MCF 10A (cell line): ENCODE measurements around the gene KRT80. TPM values are rescaled to one million over a fixed set of nuclear protein-coding genes. Genes with fewer than 3 reads are reported as not detected.

Source experiments
- BruUV-seq: library from RNA; stranded (reverse); fragments of 400-500 nt; replicated peaks from 2 replicates; lab custom pipeline; 2021; lab: Mats Ljungman, UMichigan
- CTCF ChIA-PET: fragments of 300-600 bp; sonication (Branson Sonifier 250); formaldehyde crosslinking; extraction: SDS; loops from one replicate; lab custom pipeline; 2021; ENCODE audit warnings: antibody characterized with exemption, inconsistent platforms; lab: Yijun Ruan, JAX
- POLR2A ChIA-PET: fragments of 300-600, 350-650 bp; sonication (Branson Sonifier 250); formaldehyde crosslinking; extraction: SDS; loops from one replicate; lab custom pipeline; 2020; ENCODE audit warnings: antibody characterized with exemption, inconsistent platforms; lab: Yijun Ruan, JAX
- DNase-seq: peaks from one replicate; pipeline ENCODE4 v3.0.0-alpha.2; 2018; ENCODE audit not compliant: unreplicated experiment
- H3K27ac Mint-ChIP-seq: one replicate; pipeline ENCODE4 v1.8.0; 2022; ENCODE audit warnings: mild to moderate bottlenecking, low read depth, mixed read lengths; ENCODE audit not compliant: unreplicated experiment
- H3K27me3 Mint-ChIP-seq: one replicate; pipeline ENCODE4 v1.8.0; 2022; ENCODE audit warnings: mixed read lengths; ENCODE audit not compliant: insufficient read depth, unreplicated experiment
- H3K36me3 Mint-ChIP-seq: one replicate; pipeline ENCODE4 v1.8.0; 2022; ENCODE audit warnings: mild to moderate bottlenecking, moderate library complexity, mixed read lengths; ENCODE audit not compliant: insufficient read depth, unreplicated experiment
- H3K4me1 Mint-ChIP-seq: one replicate; pipeline ENCODE4 v1.8.0; 2022; ENCODE audit warnings: mixed read lengths; ENCODE audit not compliant: insufficient read depth, unreplicated experiment
- H3K4me3 Mint-ChIP-seq: one replicate; pipeline ENCODE4 v1.8.0; 2022; ENCODE audit warnings: mild to moderate bottlenecking, moderate library complexity, mixed read lengths; ENCODE audit not compliant: unreplicated experiment
- H3K9me3 Mint-ChIP-seq: one replicate; pipeline ENCODE4 v1.8.0; 2022; ENCODE audit warnings: mixed read lengths; ENCODE audit not compliant: unreplicated experiment
- CTCF ChIP-seq: fragments of 200-600 bp; IDR thresholded peaks from one replicate; pipeline ENCODE4 v1.8.0; 2022; ENCODE audit warnings: antibody characterized with exemption, mild to moderate bottlenecking; ENCODE audit not compliant: unreplicated experiment
- intact Hi-C: fragments of 100-400 bp; cut with micrococcal nuclease; formaldehyde crosslinking; loops from 2 replicates; pipeline ENCODE4 v1.14.1; 2022
- total RNA-seq: library from RNA; stranded (reverse); gene quantifications from 2 replicates; pipeline ENCODE4 v1.2.3, GENCODE V29; 2022

The KRT80 gene
- total RNA-seq, 1 experiment from 2014 or later, result 27.4 TPM

GRCh38 chr12:52167526-52167925 is 24.3 kb downstream of the KRT80 start:
- BruUV-seq, result no TSS peak
- TF ChIP-seq CTCF, result no peak
- Mint-ChIP-seq H3K36me3 (peaks cover 4% of the 10 kb centered on the region), H3K9me3 (no peaks in the 10 kb centered on the region), H3K27ac (peak overlapping the region; percentile 39), H3K4me3 (no peak overlapping the region), H3K4me1 (peaks cover 49% of the 10 kb centered on the region), H3K27me3 (no peaks in the 10 kb centered on the region)
- ChIA-PET CTCF (interaction anchor here (1.0 kb wide), 1 partner anchor 11 kb away, joined by 4 read pairs; no protein-coding TSS in a partner anchor), POLR2A (interaction anchor here (0.9 to 1.1 kb wide), 3 partner anchors 8 to 160 kb away, joined by 3 to 6 read pairs (median 3); no protein-coding TSS in a partner anchor)
- no peak for DNase-seq
- intact Hi-C loops, result no loop called here

- CTCF ChIA-PET, result interaction anchor here (0.6 to 1.2 kb wide), 3 partner anchors 10 to 713 kb away, joined by 3 to 5 read pairs (median 4); no protein-coding TSS in a partner anchor
- Mint-ChIP-seq H3K9me3 (no peaks in the 10 kb centered on the region), H3K4me1 (peaks cover 43% of the 10 kb centered on the region), H3K36me3 (peaks cover 4% of the 10 kb centered on the region), H3K4me3 (no peak overlapping the region), H3K27me3 (no peaks in the 10 kb centered on the region), H3K27ac (no peak overlapping the region)
- BruUV-seq, result no TSS peak
- no peak for DNase-seq
- POLR2A ChIA-PET, result interaction anchor here (0.9 to 1.1 kb wide), 3 partner anchors 9 to 161 kb away, joined by 3 to 6 read pairs (median 3); no protein-coding TSS in a partner anchor
- no peak for TF ChIP-seq CTCF
- intact Hi-C loops, result no loop called here
Observed at GRCh38 chr12:52166672-52167071, 25.1 kb downstream of the KRT80 start.

- H3K9me3 Mint-ChIP-seq, result no peaks in the 10 kb centered on the region
- no peak for TF ChIP-seq CTCF
- intact Hi-C loops, result no loop called here
- H3K4me1 Mint-ChIP-seq, result peaks cover 40% of the 10 kb centered on the region
- no peak overlapping the region for H3K4me3 Mint-ChIP-seq
- H3K27ac Mint-ChIP-seq, result no peak overlapping the region
- no peaks in the 10 kb centered on the region for H3K27me3 Mint-ChIP-seq
- ChIA-PET POLR2A (interaction anchor here (0.7 kb wide), 1 partner anchor 730 kb away, joined by 3 read pairs; no protein-coding TSS in a partner anchor), CTCF (interaction anchor here (0.6 to 1.2 kb wide), 8 partner anchors 10 to 835 kb away, joined by 3 to 5 read pairs (median 4); no protein-coding TSS in a partner anchor)
- no peak for DNase-seq
- peaks cover 4% of the 10 kb centered on the region for H3K36me3 Mint-ChIP-seq
- BruUV-seq, result no TSS peak
Observed at GRCh38 chr12:52165096-52165855, 26.5 kb downstream of the KRT80 start.

- no peaks in the 10 kb centered on the region for H3K27me3 Mint-ChIP-seq
- no peak overlapping the region for H3K27ac Mint-ChIP-seq
- ChIA-PET CTCF (interaction anchor here (1.2 kb wide), 2 partner anchors 11 to 713 kb away, joined by 4 to 5 read pairs; no protein-coding TSS in a partner anchor), POLR2A (no interaction called here)
- peaks cover 34% of the 10 kb centered on the region for H3K4me1 Mint-ChIP-seq
- intact Hi-C loops, result no loop called here
- no TSS peak for BruUV-seq
- peaks cover 4% of the 10 kb centered on the region for H3K36me3 Mint-ChIP-seq
- no peaks in the 10 kb centered on the region for H3K9me3 Mint-ChIP-seq
- DNase-seq, result peak; percentile 55
- no peak for TF ChIP-seq CTCF
- H3K4me3 Mint-ChIP-seq, result no peak overlapping the region
Observed at GRCh38 chr12:52164624-52165023, 27.2 kb downstream of the KRT80 start.
